Measurements from ENCODE around the gene HAL.

DNA sequence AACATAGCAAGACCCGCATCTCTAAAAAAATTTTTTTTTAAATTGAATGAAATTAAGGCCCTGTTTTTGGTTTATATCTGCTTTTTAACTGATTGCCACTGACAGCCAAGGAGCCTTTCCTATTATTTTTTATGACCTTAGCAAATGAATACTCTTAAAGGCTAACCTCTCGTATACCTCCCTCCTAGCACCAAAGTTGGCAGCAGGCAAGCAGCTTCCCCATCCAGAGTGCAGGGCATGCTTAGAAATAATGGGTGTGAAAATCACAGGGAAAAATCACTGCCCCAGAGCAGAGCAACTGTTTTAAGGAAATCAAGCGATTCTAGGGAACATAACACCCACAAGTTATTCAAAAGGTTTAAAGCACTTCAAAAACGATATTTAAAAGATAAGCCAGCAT is 20.7 kb downstream of the HAL start:
- no peak for TF ChIP-seq FOXP2 (optimal IDR thresholded peaks at IDR 0.05; ENCODE audit: borderline replicate concordance, extremely low read depth, extremely low read length, insufficient read depth)
- no peak for TF ChIP-seq POLR2AphosphoS5 (IDR thresholded peaks at IDR 0.05; ENCODE audit: low read depth, low read length)
- no peak for TF ChIP-seq SIN3A (IDR thresholded peaks at IDR 0.05; ENCODE audit: borderline replicate concordance, insufficient read depth, low read length)
